CD14-positive monocyte (primary cell): ENCODE results near the gene SULT1C3. TPM values are rescaled to one million over a fixed set of nuclear protein-coding genes. Genes with fewer than 3 reads are reported as not detected.

Experiments
- DNase-seq, 3 donors: peaks; one replicate each; pipeline ENCODE4 v3.0.0-alpha.2; 2011 to 2022
- H2AFZ ChIP-seq: 2 replicates; pipeline ENCODE4 v1.6.0; 2012; ENCODE audit warnings: mild to moderate bottlenecking, low read depth, low read length, inconsistent platforms; ENCODE audit not compliant: insufficient read depth, poor library complexity, severe bottlenecking
- H3K27ac ChIP-seq, 2 donors: 1 replicate in 1 of 2; 2 replicates in 1 of 2; pipeline ENCODE4 v1.5.1; 2012 to 2013; ENCODE audit warnings: low read length in 2 of 2, control low read depth in 1 of 2, inconsistent platforms in 1 of 2, low read depth in 1 of 2, mild to moderate bottlenecking in 1 of 2
- H3K27me3 ChIP-seq, 2 donors: one replicate each; pipeline versions ENCODE4 v1.6.0 to v1.6.1; 2011 to 2013; ENCODE audit warnings: low read length in 2 of 2; ENCODE audit not compliant: control insufficient read depth in 2 of 2, insufficient read depth in 2 of 2
- H3K36me3 ChIP-seq, 2 donors: replicated peaks in 1 of 2; 1 replicate in 1 of 2; 2 replicates in 1 of 2; pipeline versions ENCODE4 v1.5.1 to v1.6.1; 2012 to 2013; ENCODE audit warnings: low read length in 2 of 2, control low read depth in 1 of 2, inconsistent platforms in 1 of 2, mild to moderate bottlenecking in 1 of 2; ENCODE audit not compliant: insufficient read depth in 2 of 2, control insufficient read depth in 1 of 2
- H3K4me1 ChIP-seq, 2 donors: 1 replicate in 1 of 2; 2 replicates in 1 of 2; pipeline versions ENCODE4 v1.5.1 to v1.6.1; 2012 to 2013; ENCODE audit warnings: low read length in 2 of 2, control low read depth in 1 of 2, inconsistent platforms in 1 of 2, mild to moderate bottlenecking in 1 of 2, moderate library complexity in 1 of 2; ENCODE audit not compliant: insufficient read depth in 2 of 2, control insufficient read depth in 1 of 2
- H3K4me2 ChIP-seq: replicated peaks from 2 replicates; pipeline ENCODE3; 2012; ENCODE audit warnings: low read length, moderate library complexity, mild to moderate bottlenecking; ENCODE audit not compliant: poor library complexity, severe bottlenecking; ENCODE audit errors: extremely low read depth
- H3K4me3 ChIP-seq, 3 experiments: fragments of 200-600 bp in 1 of 3; sonication (generic) in 1 of 3; replicated peaks in 1 of 3; 1 replicate in 2 of 3; 2 replicates in 1 of 3; pipeline ENCODE4 v1.5.1; 2011 to 2013; ENCODE audit warnings: low read length in 3 of 3, mild to moderate bottlenecking in 3 of 3, control low read depth in 2 of 3, low read depth in 2 of 3, inconsistent platforms in 1 of 3, moderate library complexity in 1 of 3
- H3K79me2 ChIP-seq: 2 replicates; pipeline ENCODE4 v1.6.0; 2012; ENCODE audit warnings: mild to moderate bottlenecking, control low read depth, inconsistent platforms, low read length, moderate library complexity; ENCODE audit not compliant: insufficient read depth
- H3K9ac ChIP-seq: 2 replicates; pipeline ENCODE4 v1.6.0; 2017; ENCODE audit warnings: low read length, mild to moderate bottlenecking; ENCODE audit not compliant: insufficient read depth, poor library complexity, severe bottlenecking
- H3K9me3 ChIP-seq, 2 donors: replicated peaks in 1 of 2; 1 replicate in 1 of 2; 2 replicates in 1 of 2; pipeline versions ENCODE4 v1.5.1 to v1.6.1; 2012 to 2013; ENCODE audit warnings: low read length in 2 of 2, control low read depth in 1 of 2; ENCODE audit not compliant: control insufficient read depth in 1 of 2, insufficient read depth in 1 of 2
- H4K20me1 ChIP-seq: 2 replicates; pipeline ENCODE4 v1.6.0; 2012; ENCODE audit warnings: mild to moderate bottlenecking, low read length, control low read depth, moderate library complexity; ENCODE audit not compliant: insufficient read depth
- H3K27ac Mint-ChIP-seq, 7 donors: one replicate each; pipeline ENCODE4 v1.8.0; 2020; ENCODE audit warnings: mild to moderate bottlenecking in 7 of 7, mixed read lengths in 7 of 7, moderate library complexity in 6 of 7, inconsistent platforms in 2 of 7
- H3K27me3 Mint-ChIP-seq, 3 donors: one replicate each; pipeline ENCODE4 v1.8.0; 2021 to 2022; ENCODE audit warnings: low read depth in 3 of 3, mild to moderate bottlenecking in 3 of 3, mixed read lengths in 3 of 3, moderate library complexity in 3 of 3, inconsistent platforms in 1 of 3
- H3K36me3 Mint-ChIP-seq, 2 donors: one replicate each; pipeline ENCODE4 v1.8.0; 2020; ENCODE audit warnings: mixed read lengths in 2 of 2, inconsistent platforms in 1 of 2, mild to moderate bottlenecking in 1 of 2
- H3K4me1 Mint-ChIP-seq: one replicate; pipeline ENCODE4 v1.8.0; 2020; ENCODE audit warnings: mild to moderate bottlenecking, mixed read lengths
- H3K4me3 Mint-ChIP-seq, 2 donors: one replicate each; pipeline ENCODE4 v1.8.0; 2020; ENCODE audit warnings: mild to moderate bottlenecking in 2 of 2, mixed read lengths in 2 of 2, moderate library complexity in 1 of 2
- H3K9me3 Mint-ChIP-seq, 7 donors: one replicate each; pipeline ENCODE4 v1.8.0; 2020 to 2022; ENCODE audit warnings: mixed read lengths in 7 of 7, mild to moderate bottlenecking in 6 of 7, moderate library complexity in 6 of 7, inconsistent platforms in 2 of 7
- WGBS: methylation state at CpG from one replicate; pipeline ENCODE4 v1.1.5; 2013; ENCODE audit warnings: missing lambda C conversion rate; ENCODE audit not compliant: insufficient coverage; 5-methylcytosine and 5-hydroxymethylcytosine counted together
- intact Hi-C, 2 donors: fragments of 100-400 bp; cut with micrococcal nuclease; formaldehyde crosslinking; loops; one replicate each; pipeline versions ENCODE4 v1.15.0 to v1.15.1; 2023
- polyA plus RNA-seq, 3 donors: library from polyadenylated mRNA; depleted of rRNA in 1 of 3; unstranded in 2 of 3; stranded (reverse) in 1 of 3; fragments of 300-500 nt in 2 of 3; fragments of >200 nt in 1 of 3; fragmentation: Illumina TruSeq in 2 of 3; gene quantifications; 1 replicate in 2 of 3; 2 replicates in 1 of 3; pipeline ENCODE4 v1.2.3, GENCODE V29; 2012 to 2021
- TF ChIP-seq, protein P1 (sequence below): fragments of 200-600 bp; IDR thresholded peaks from one replicate; pipeline ENCODE4 v1.8.0; 2022; ENCODE audit warnings: antibody characterized with exemption, mild to moderate bottlenecking

SULT1C3 gene
- polyA plus RNA-seq, 3 donors, result not detected

DNA sequence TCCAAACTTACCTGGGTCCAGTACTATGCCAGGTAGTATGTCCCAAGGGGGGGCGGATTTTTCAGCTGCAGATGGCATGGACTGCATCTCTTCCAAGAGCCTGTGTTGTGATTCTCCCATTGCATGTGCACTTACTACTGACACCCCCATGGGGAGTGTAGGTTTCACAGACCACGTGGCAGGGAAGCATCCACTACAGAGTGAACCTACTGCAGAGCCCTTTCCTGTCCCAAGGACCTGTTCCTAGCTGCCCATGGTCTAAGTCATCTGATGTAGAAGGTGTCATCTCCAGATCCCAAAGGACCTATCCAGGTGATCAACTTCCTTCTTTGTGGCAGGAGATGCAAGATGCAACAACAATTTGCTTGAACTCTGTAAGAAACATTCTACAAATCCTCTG lies 9.9 kb upstream of the SULT1C3 start:
- no peak overlapping the region for H3K27ac ChIP-seq
- no peaks in the 10 kb centered on the region for H3K9me3 ChIP-seq
- 80% methylated on average over 1 of the region's 2 CpGs for WGBS
- intact Hi-C loops, result no loop called here
- H3K4me3 ChIP-seq, result no peak overlapping the region
- H4K20me1 ChIP-seq, result no peaks in the 10 kb centered on the region
- TF ChIP-seq, protein P1, sequence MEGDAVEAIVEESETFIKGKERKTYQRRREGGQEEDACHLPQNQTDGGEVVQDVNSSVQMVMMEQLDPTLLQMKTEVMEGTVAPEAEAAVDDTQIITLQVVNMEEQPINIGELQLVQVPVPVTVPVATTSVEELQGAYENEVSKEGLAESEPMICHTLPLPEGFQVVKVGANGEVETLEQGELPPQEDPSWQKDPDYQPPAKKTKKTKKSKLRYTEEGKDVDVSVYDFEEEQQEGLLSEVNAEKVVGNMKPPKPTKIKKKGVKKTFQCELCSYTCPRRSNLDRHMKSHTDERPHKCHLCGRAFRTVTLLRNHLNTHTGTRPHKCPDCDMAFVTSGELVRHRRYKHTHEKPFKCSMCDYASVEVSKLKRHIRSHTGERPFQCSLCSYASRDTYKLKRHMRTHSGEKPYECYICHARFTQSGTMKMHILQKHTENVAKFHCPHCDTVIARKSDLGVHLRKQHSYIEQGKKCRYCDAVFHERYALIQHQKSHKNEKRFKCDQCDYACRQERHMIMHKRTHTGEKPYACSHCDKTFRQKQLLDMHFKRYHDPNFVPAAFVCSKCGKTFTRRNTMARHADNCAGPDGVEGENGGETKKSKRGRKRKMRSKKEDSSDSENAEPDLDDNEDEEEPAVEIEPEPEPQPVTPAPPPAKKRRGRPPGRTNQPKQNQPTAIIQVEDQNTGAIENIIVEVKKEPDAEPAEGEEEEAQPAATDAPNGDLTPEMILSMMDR, result no peak
- H3K36me3 ChIP-seq, result no peaks in the 10 kb centered on the region
- Mint-ChIP-seq H3K4me3 (no peak overlapping the region), H3K27ac (peak overlapping the region in 1 of 7 donors; percentile 25), H3K27me3 (peaks cover 0 to 1% (median 0%) of the 10 kb centered on the region in 3 donors), H3K4me1 (peaks cover 2% of the 10 kb centered on the region), H3K9me3 (peaks cover 0 to 9% (median 0%) of the 10 kb centered on the region in 7 donors), H3K36me3 (no peaks in the 10 kb centered on the region)
- no peaks in the 10 kb centered on the region for H3K27me3 ChIP-seq
- no peak overlapping the region for H3K4me2 ChIP-seq
- no peaks in the 10 kb centered on the region for H3K4me1 ChIP-seq
- H2AFZ ChIP-seq, result no peak overlapping the region
- no peaks in the 10 kb centered on the region for H3K79me2 ChIP-seq
- H3K9ac ChIP-seq, result no peak overlapping the region
- DNase-seq, result no peak

DNA sequence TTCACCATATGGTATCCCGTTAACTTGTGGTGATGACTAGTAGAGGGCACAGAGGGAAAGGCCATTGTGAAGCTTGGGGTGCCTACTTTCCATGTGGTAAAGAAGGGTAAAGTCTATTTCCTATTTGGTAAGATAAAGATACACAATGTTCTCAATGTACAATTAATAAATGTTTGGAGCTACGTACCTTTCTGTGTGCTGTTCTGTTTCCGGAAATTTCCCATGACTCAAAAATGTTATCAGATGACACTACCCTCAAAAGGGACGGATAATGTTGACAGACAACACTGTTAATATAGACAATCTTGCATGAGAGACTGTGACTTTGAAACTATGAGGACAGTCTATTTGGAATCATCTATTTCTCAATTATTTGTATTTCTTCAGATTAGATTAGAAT lies 4.2 kb upstream of the SULT1C3 start:
- Histone ChIP-seq H3K27ac (no peak overlapping the region), H3K36me3 (no peaks in the 10 kb centered on the region), H3K79me2 (no peaks in the 10 kb centered on the region), H3K9me3 (peaks cover 6 to 14% of the 10 kb centered on the region in 2 donors), H4K20me1 (no peaks in the 10 kb centered on the region), H2AFZ (no peak overlapping the region), H3K4me2 (no peak overlapping the region), H3K4me1 (no peaks in the 10 kb centered on the region), H3K27me3 (no peaks in the 10 kb centered on the region), H3K4me3 (no peak overlapping the region), H3K9ac (no peak overlapping the region)
- no CpG with 5 or more reads among the region's 4 CpGs for WGBS
- Mint-ChIP-seq H3K27me3 (peaks cover 0 to 2% (median 0%) of the 10 kb centered on the region in 3 donors), H3K36me3 (no peaks in the 10 kb centered on the region), H3K4me3 (no peak overlapping the region), H3K9me3 (peaks cover 2 to 20% (median 14%) of the 10 kb centered on the region in 7 donors), H3K4me1 (no peaks in the 10 kb centered on the region), H3K27ac (no peak overlapping the region)
- intact Hi-C loops, result no loop called here
- TF ChIP-seq, protein P1, result no peak
- no peak for DNase-seq
